CD14-positive monocyte (primary cell): ENCODE measurements around the gene ETFRF1. TPM values are rescaled to one million over a fixed set of nuclear protein-coding genes. Genes with fewer than 3 reads are reported as not detected.

Experiments
- DNase-seq, 3 donors: peaks; one replicate each; pipeline ENCODE4 v3.0.0-alpha.2; 2011 to 2022
- H2AFZ ChIP-seq: 2 replicates; pipeline ENCODE4 v1.6.0; 2012; ENCODE audit warnings: mild to moderate bottlenecking, low read depth, low read length, inconsistent platforms; ENCODE audit not compliant: insufficient read depth, poor library complexity, severe bottlenecking
- H3K27ac ChIP-seq, 2 donors: 1 replicate in 1 of 2; 2 replicates in 1 of 2; pipeline ENCODE4 v1.5.1; 2012 to 2013; ENCODE audit warnings: low read length in 2 of 2, control low read depth in 1 of 2, inconsistent platforms in 1 of 2, low read depth in 1 of 2, mild to moderate bottlenecking in 1 of 2
- H3K27me3 ChIP-seq, 2 donors: one replicate each; pipeline versions ENCODE4 v1.6.0 to v1.6.1; 2011 to 2013; ENCODE audit warnings: low read length in 2 of 2; ENCODE audit not compliant: control insufficient read depth in 2 of 2, insufficient read depth in 2 of 2
- H3K36me3 ChIP-seq, 2 donors: replicated peaks in 1 of 2; 1 replicate in 1 of 2; 2 replicates in 1 of 2; pipeline versions ENCODE4 v1.5.1 to v1.6.1; 2012 to 2013; ENCODE audit warnings: low read length in 2 of 2, control low read depth in 1 of 2, inconsistent platforms in 1 of 2, mild to moderate bottlenecking in 1 of 2; ENCODE audit not compliant: insufficient read depth in 2 of 2, control insufficient read depth in 1 of 2
- H3K4me1 ChIP-seq, 2 donors: 1 replicate in 1 of 2; 2 replicates in 1 of 2; pipeline versions ENCODE4 v1.5.1 to v1.6.1; 2012 to 2013; ENCODE audit warnings: low read length in 2 of 2, control low read depth in 1 of 2, inconsistent platforms in 1 of 2, mild to moderate bottlenecking in 1 of 2, moderate library complexity in 1 of 2; ENCODE audit not compliant: insufficient read depth in 2 of 2, control insufficient read depth in 1 of 2
- H3K4me2 ChIP-seq: replicated peaks from 2 replicates; pipeline ENCODE3; 2012; ENCODE audit warnings: low read length, moderate library complexity, mild to moderate bottlenecking; ENCODE audit not compliant: poor library complexity, severe bottlenecking; ENCODE audit errors: extremely low read depth
- H3K4me3 ChIP-seq, 3 experiments: fragments of 200-600 bp in 1 of 3; sonication (generic) in 1 of 3; replicated peaks in 1 of 3; 1 replicate in 2 of 3; 2 replicates in 1 of 3; pipeline ENCODE4 v1.5.1; 2011 to 2013; ENCODE audit warnings: low read length in 3 of 3, mild to moderate bottlenecking in 3 of 3, control low read depth in 2 of 3, low read depth in 2 of 3, inconsistent platforms in 1 of 3, moderate library complexity in 1 of 3
- H3K79me2 ChIP-seq: 2 replicates; pipeline ENCODE4 v1.6.0; 2012; ENCODE audit warnings: mild to moderate bottlenecking, control low read depth, inconsistent platforms, low read length, moderate library complexity; ENCODE audit not compliant: insufficient read depth
- H3K9ac ChIP-seq: 2 replicates; pipeline ENCODE4 v1.6.0; 2017; ENCODE audit warnings: low read length, mild to moderate bottlenecking; ENCODE audit not compliant: insufficient read depth, poor library complexity, severe bottlenecking
- H3K9me3 ChIP-seq, 2 donors: replicated peaks in 1 of 2; 1 replicate in 1 of 2; 2 replicates in 1 of 2; pipeline versions ENCODE4 v1.5.1 to v1.6.1; 2012 to 2013; ENCODE audit warnings: low read length in 2 of 2, control low read depth in 1 of 2; ENCODE audit not compliant: control insufficient read depth in 1 of 2, insufficient read depth in 1 of 2
- H4K20me1 ChIP-seq: 2 replicates; pipeline ENCODE4 v1.6.0; 2012; ENCODE audit warnings: mild to moderate bottlenecking, low read length, control low read depth, moderate library complexity; ENCODE audit not compliant: insufficient read depth
- H3K27ac Mint-ChIP-seq, 7 donors: one replicate each; pipeline ENCODE4 v1.8.0; 2020; ENCODE audit warnings: mild to moderate bottlenecking in 7 of 7, mixed read lengths in 7 of 7, moderate library complexity in 6 of 7, inconsistent platforms in 2 of 7
- H3K27me3 Mint-ChIP-seq, 3 donors: one replicate each; pipeline ENCODE4 v1.8.0; 2021 to 2022; ENCODE audit warnings: low read depth in 3 of 3, mild to moderate bottlenecking in 3 of 3, mixed read lengths in 3 of 3, moderate library complexity in 3 of 3, inconsistent platforms in 1 of 3
- H3K36me3 Mint-ChIP-seq, 2 donors: one replicate each; pipeline ENCODE4 v1.8.0; 2020; ENCODE audit warnings: mixed read lengths in 2 of 2, inconsistent platforms in 1 of 2, mild to moderate bottlenecking in 1 of 2
- H3K4me1 Mint-ChIP-seq: one replicate; pipeline ENCODE4 v1.8.0; 2020; ENCODE audit warnings: mild to moderate bottlenecking, mixed read lengths
- H3K4me3 Mint-ChIP-seq, 2 donors: one replicate each; pipeline ENCODE4 v1.8.0; 2020; ENCODE audit warnings: mild to moderate bottlenecking in 2 of 2, mixed read lengths in 2 of 2, moderate library complexity in 1 of 2
- H3K9me3 Mint-ChIP-seq, 7 donors: one replicate each; pipeline ENCODE4 v1.8.0; 2020 to 2022; ENCODE audit warnings: mixed read lengths in 7 of 7, mild to moderate bottlenecking in 6 of 7, moderate library complexity in 6 of 7, inconsistent platforms in 2 of 7
- CTCF ChIP-seq: fragments of 200-600 bp; IDR thresholded peaks from one replicate; pipeline ENCODE4 v1.8.0; 2022; ENCODE audit warnings: antibody characterized with exemption, mild to moderate bottlenecking
- WGBS: methylation state at CpG from one replicate; pipeline ENCODE4 v1.1.5; 2013; ENCODE audit warnings: missing lambda C conversion rate; ENCODE audit not compliant: insufficient coverage; 5-methylcytosine and 5-hydroxymethylcytosine counted together
- intact Hi-C, 2 donors: fragments of 100-400 bp; cut with micrococcal nuclease; formaldehyde crosslinking; loops; one replicate each; pipeline versions ENCODE4 v1.15.0 to v1.15.1; 2023
- polyA plus RNA-seq, 3 donors: library from polyadenylated mRNA; depleted of rRNA in 1 of 3; unstranded in 2 of 3; stranded (reverse) in 1 of 3; fragments of 300-500 nt in 2 of 3; fragments of >200 nt in 1 of 3; fragmentation: Illumina TruSeq in 2 of 3; gene quantifications; 1 replicate in 2 of 3; 2 replicates in 1 of 3; pipeline ENCODE4 v1.2.3, GENCODE V29; 2012 to 2021

Gene ETFRF1
- polyA plus RNA-seq, 3 donors: 9.8 to 28.9 (median 16.0) TPM

DNA sequence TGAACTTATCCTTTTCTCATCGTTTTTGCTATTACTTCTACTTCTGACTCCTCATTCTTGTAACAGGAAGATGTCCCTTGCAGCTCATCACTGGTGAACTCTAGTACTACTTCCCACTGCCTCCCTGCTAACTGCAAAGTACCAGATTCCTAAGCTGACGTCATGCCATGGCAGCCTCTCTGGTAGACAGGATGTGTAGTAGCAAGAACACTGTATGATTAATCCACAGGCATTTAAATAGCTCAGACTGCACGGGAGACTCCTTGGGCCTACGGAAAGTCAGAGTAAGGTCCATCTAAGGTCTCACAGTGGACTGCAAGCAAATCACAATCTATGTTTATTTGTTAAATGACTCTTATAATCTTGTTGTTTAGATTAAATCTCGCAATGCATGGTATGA lies 43.6 kb upstream of the ETFRF1 start:
- H4K20me1 ChIP-seq: no peaks in the 10 kb centered on the region
- no peak overlapping the region for H3K27ac ChIP-seq
- H3K4me3 Mint-ChIP-seq: no peak overlapping the region
- intact Hi-C loops: no loop called here
- peak overlapping the region in 1 of 7 donors; percentile 60 for H3K27ac Mint-ChIP-seq
- no peaks in the 10 kb centered on the region for H3K9me3 ChIP-seq
- H3K27me3 Mint-ChIP-seq: no peaks in the 10 kb centered on the region
- WGBS: 20% methylated on average over 1 of the region's 5 CpGs
- peaks cover 10 to 11% of the 10 kb centered on the region in 2 donors for H3K4me1 ChIP-seq
- H3K36me3 ChIP-seq: no peaks in the 10 kb centered on the region
- no peaks in the 10 kb centered on the region for H3K27me3 ChIP-seq
- H3K36me3 Mint-ChIP-seq: no peaks in the 10 kb centered on the region
- H3K9ac ChIP-seq: no peak overlapping the region
- H3K9me3 Mint-ChIP-seq: peaks cover 0 to 5% (median 0%) of the 10 kb centered on the region in 7 donors
- no peaks in the 10 kb centered on the region for H3K79me2 ChIP-seq
- no peak for DNase-seq
- H3K4me3 ChIP-seq: no peak overlapping the region
- peaks cover 11% of the 10 kb centered on the region for H3K4me1 Mint-ChIP-seq
- H2AFZ ChIP-seq: no peak overlapping the region
- no peak overlapping the region for H3K4me2 ChIP-seq
- TF ChIP-seq CTCF: no peak

GRCh38 chr12:25152055-25152454 lies 43.0 kb upstream of the ETFRF1 start:
- peaks cover 0 to 5% (median 0%) of the 10 kb centered on the region in 7 donors for H3K9me3 Mint-ChIP-seq

More at GRCh38 chr12:25152055-25152454, 43.0 kb upstream of the ETFRF1 start:
- Histone ChIP-seq H3K4me2 (no peak overlapping the region), H3K27ac (no peak overlapping the region), H3K9me3 (no peaks in the 10 kb centered on the region), H3K27me3 (no peaks in the 10 kb centered on the region), H3K9ac (no peak overlapping the region), H3K4me1 (peaks cover 11 to 14% of the 10 kb centered on the region in 2 donors), H3K36me3 (no peaks in the 10 kb centered on the region), H3K79me2 (no peaks in the 10 kb centered on the region), H4K20me1 (no peaks in the 10 kb centered on the region), H3K4me3 (no peak overlapping the region), H2AFZ (no peak overlapping the region)
- TF ChIP-seq CTCF: no peak
- peaks cover 11% of the 10 kb centered on the region for H3K4me1 Mint-ChIP-seq
- no peaks in the 10 kb centered on the region for H3K27me3 Mint-ChIP-seq
- no peak overlapping the region for H3K27ac Mint-ChIP-seq
- no CpG with 5 or more reads among the region's 5 CpGs for WGBS
- no peak overlapping the region for H3K4me3 Mint-ChIP-seq
- intact Hi-C loops: no loop called here
- no peaks in the 10 kb centered on the region for H3K36me3 Mint-ChIP-seq
- DNase-seq: no peak
